GM12873 (cell line): Measurements from ENCODE around the gene MAP7D3.
A peak's percentile ranks its signal among the peaks of the same experiment; 100 is the strongest.

Experiments
- TF ChIP-seq, protein P1 (sequence below): IDR thresholded peaks from 2 replicates; pipeline ENCODE4 v1.5.1; 2012; ENCODE audit warnings: low read depth, mild to moderate bottlenecking, moderate library complexity, low read length, control low read depth; ENCODE audit not compliant: insufficient read depth; ENCODE audit errors: missing control alignments

Gene MAP7D3

GRCh38 chrX:136272325-136272724 lies 21.1 kb upstream of the MAP7D3 start:
- TF ChIP-seq, protein P1, sequence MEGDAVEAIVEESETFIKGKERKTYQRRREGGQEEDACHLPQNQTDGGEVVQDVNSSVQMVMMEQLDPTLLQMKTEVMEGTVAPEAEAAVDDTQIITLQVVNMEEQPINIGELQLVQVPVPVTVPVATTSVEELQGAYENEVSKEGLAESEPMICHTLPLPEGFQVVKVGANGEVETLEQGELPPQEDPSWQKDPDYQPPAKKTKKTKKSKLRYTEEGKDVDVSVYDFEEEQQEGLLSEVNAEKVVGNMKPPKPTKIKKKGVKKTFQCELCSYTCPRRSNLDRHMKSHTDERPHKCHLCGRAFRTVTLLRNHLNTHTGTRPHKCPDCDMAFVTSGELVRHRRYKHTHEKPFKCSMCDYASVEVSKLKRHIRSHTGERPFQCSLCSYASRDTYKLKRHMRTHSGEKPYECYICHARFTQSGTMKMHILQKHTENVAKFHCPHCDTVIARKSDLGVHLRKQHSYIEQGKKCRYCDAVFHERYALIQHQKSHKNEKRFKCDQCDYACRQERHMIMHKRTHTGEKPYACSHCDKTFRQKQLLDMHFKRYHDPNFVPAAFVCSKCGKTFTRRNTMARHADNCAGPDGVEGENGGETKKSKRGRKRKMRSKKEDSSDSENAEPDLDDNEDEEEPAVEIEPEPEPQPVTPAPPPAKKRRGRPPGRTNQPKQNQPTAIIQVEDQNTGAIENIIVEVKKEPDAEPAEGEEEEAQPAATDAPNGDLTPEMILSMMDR = peak; percentile 3

DNA sequence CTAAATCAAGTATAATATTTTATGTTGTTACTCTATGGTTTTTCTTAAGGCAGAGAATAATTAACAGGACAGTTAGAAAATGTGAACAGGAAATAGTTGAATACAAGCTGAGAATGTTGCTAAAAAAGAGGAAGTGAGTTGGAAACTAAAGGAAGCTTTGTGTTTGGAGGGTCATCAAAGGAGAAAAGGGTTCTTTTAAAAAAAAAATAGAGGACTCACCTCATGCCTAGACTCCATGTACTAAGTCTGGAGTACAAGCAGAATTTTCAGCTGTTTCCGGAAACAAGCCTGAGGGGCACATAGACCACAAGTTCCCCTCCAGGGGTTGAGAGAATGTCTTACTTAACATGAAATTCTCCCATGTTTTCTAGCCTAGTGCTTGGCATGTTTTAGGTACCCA lies 20.1 kb upstream of the MAP7D3 start:
- TF ChIP-seq, protein P1 = no peak

DNA sequence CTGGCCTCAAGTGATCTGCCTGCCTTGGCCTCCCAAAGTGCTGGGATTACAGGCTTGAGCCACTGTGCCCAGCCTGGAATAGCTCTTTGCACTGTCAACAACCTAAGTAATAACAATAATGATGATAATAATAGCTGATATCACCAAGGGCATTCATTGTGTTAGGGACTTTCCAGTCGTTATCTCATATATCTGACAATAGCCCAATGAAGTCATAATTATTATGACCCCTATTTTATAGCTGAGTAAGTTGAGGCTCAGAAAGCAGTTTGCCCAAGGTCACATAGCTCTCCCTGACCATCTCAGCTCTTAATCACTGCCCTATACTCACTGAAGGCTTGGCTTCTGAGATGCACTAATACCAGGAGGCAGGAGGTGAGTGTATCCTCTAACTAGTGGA lies 18.7 kb upstream of the MAP7D3 start:
- TF ChIP-seq, protein P1 = no peak

DNA sequence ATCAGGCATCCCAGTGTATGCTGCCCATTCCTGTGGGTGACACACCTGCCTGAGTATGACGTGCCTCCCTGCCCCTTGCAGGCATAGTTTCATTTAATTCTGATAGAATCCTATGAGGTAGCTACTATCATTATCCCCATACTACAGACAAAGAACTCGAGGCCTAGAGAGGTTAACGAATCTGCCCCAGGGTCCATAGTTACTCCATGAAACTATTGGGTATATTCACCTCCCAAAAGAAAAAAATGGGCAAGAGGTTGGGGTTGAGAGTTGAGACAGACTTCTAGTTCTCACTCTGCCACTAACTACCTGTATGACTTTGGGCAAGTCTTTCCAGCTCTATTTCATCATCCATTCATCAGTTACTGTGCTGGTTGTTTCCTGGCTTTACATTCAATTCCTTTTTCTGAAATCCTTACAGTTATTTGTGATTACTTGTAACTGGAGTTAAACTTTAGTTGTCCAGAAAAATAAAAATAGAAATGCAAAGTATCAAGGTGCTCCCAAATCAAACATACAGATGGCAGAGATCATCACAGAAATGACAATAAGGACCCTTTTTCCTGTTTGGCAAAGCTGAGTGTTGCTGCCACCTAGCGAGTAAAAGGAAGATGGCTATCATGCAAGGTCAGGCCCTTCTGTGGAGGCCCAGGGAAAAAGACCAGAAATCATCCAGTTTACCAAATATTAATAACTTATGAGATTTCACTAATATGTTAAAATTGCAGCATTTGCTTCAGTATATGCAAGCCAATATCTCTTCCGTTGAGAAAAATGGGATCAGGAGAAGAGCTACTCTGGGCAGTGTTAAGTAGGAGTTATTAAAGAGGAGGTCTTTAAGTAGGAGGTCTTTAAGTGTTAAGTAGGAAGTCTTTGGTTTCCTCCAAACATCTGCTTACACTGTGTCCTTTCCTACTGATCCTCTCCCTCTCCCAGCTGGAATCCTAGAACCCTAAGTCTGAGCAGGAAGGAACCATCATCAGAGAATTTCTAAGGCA lies 17.1 kb upstream of the MAP7D3 start:
- TF ChIP-seq, protein P1 = peak; percentile 82

- TF ChIP-seq, protein P1 = no peak
Observed at GRCh38 chrX:136266828-136267227, 15.6 kb upstream of the MAP7D3 start.

DNA sequence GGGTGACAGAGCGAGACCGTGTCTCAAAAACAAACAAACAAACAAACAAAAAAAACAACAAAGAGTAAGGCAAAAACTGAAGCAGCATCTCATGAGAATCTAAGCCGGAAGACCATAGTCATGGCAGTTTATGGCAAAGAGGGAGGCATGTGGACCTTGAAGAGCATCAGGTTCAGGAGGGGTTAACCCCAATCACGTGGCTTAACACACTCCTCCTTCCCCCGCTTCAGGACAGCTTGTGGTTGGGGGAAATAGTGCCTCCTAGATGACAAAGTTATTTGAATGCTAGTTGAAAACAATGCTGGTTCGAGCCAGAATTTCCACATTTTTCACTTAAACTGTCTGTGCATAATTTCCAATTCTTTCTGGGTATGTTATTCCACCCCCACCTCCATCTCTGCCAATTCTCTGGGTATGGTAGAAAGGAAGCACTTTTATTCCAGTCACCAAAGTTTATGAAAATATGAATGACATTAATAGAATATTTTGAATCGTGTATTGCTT lies 11.7 kb upstream of the MAP7D3 start:
- TF ChIP-seq, protein P1 = no peak

DNA sequence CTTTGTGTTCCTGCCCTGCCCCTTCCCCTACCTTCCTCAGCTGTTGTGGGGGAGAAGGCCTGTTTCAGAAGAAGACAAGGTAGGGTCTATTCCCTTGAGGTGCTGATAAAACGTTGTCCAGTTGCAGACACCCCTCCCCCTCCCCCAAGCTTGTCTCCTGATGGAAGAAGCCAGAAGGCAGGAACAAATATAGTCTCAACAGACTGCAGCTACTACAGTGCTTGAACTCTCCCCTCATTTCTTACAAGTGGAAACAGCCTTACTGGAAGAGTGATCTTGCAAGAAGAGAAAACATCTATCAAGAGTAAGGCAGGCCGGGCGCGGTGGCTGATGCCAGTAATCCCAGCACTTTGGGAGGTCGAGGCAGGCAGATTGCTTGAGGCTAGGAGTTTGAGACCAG lies 11.0 kb upstream of the MAP7D3 start:
- TF ChIP-seq, protein P1 = no peak
